Endothelial cell of umbilical vein (primary cell): Measurements from ENCODE around the gene RELL1. TPM values are rescaled to one million over a fixed set of nuclear protein-coding genes. Genes with fewer than 3 reads are reported as not detected.

ENCODE experiments used
- BruUV-seq: library from RNA; stranded (reverse); fragments of 400-500 nt; replicated peaks from 2 replicates; lab custom pipeline; 2021; lab: Mats Ljungman, UMichigan
- CTCF ChIA-PET: fragments of 300-600, 350-600 bp; sonication (Branson Sonifier 250); formaldehyde crosslinking; loops from one replicate; lab custom pipeline; 2021; ENCODE audit warnings: antibody characterized with exemption, inconsistent platforms; lab: Charles Lee
- POLR2A ChIA-PET: fragments of 300-600, 350-600 bp; sonication (Branson Sonifier 250); formaldehyde crosslinking; loops from one replicate; lab custom pipeline; 2021; ENCODE audit warnings: antibody characterized with exemption, inconsistent platforms; lab: Charles Lee
- DNase-seq: peaks from one replicate; pipeline ENCODE4 v3.0.0-alpha.2; 2011; ENCODE audit warnings: low read depth, low spot score
- FAIRE-seq: peaks from 2 replicates; lab custom pipeline; 2011; peaks lifted over from hg19 to GRCh38; lab: Jason Lieb, UNC
- H2AFZ ChIP-seq: 2 replicates; pipeline ENCODE4 v1.6.0; 2012; ENCODE audit warnings: low read depth, low read length, control low read depth, inconsistent platforms
- H3K27ac ChIP-seq: 2 replicates; pipeline ENCODE4 v1.5.1; 2011; ENCODE audit warnings: low read depth, mild to moderate bottlenecking, control low read depth, low read length, moderate library complexity; ENCODE audit not compliant: insufficient read depth
- H3K27me3 ChIP-seq, 2 experiments: 2 replicates each; pipeline versions ENCODE4 v1.6.0 to v1.6.1; 2011; ENCODE audit warnings: low read length in 2 of 2, mixed read lengths in 1 of 2; ENCODE audit not compliant: control insufficient read depth in 2 of 2, insufficient read depth in 2 of 2
- H3K36me3 ChIP-seq, 2 experiments: 2 replicates in 1 of 2; 3 replicates in 1 of 2; pipeline ENCODE4 v1.5.1; 2011; ENCODE audit warnings: low read length in 2 of 2, mild to moderate bottlenecking in 1 of 2, moderate library complexity in 1 of 2; ENCODE audit not compliant: control insufficient read depth in 2 of 2, insufficient read depth in 2 of 2; ENCODE audit errors: extremely low read depth in 1 of 2
- H3K4me1 ChIP-seq: 3 replicates; pipeline ENCODE4 v1.5.1; 2011; ENCODE audit warnings: mild to moderate bottlenecking, low read length; ENCODE audit not compliant: control insufficient read depth, insufficient read depth; ENCODE audit errors: extremely low read depth
- H3K4me2 ChIP-seq: 2 replicates; pipeline ENCODE4 v1.6.1; 2011; ENCODE audit warnings: low read length, control low read depth, mixed read lengths; ENCODE audit not compliant: insufficient read depth
- H3K4me3 ChIP-seq, 3 experiments: fragments of 200-600 bp in 1 of 3; sonication (generic), shearing (Covaris generic) in 1 of 3; replicated peaks in 1 of 3; 2 replicates each; pipeline ENCODE4 v1.5.1; 2011 to 2016; ENCODE audit warnings: control low read depth in 3 of 3, low read length in 3 of 3, mild to moderate bottlenecking in 2 of 3, inconsistent platforms in 1 of 3, low read depth in 1 of 3, moderate library complexity in 1 of 3; ENCODE audit not compliant: insufficient read depth in 1 of 3
- H3K79me2 ChIP-seq: 2 replicates; pipeline ENCODE4 v1.6.0; 2012; ENCODE audit warnings: low read length, inconsistent platforms; ENCODE audit not compliant: control insufficient read depth, insufficient read depth
- H3K9ac ChIP-seq: replicated peaks from 2 replicates; pipeline ENCODE3; 2011; ENCODE audit warnings: low read length, control low read depth; ENCODE audit not compliant: insufficient read depth; ENCODE audit errors: extremely low read depth
- H3K9me1 ChIP-seq: replicated peaks from 3 replicates; pipeline ENCODE4 v1.6.0; 2011; ENCODE audit warnings: mild to moderate bottlenecking, low read length; ENCODE audit not compliant: control insufficient read depth, insufficient read depth; ENCODE audit errors: extremely low read depth
- H3K9me3 ChIP-seq: replicated peaks from 2 replicates; pipeline ENCODE4 v1.5.1; 2012; ENCODE audit warnings: low read length, inconsistent platforms; ENCODE audit not compliant: control insufficient read depth, insufficient read depth
- H4K20me1 ChIP-seq: replicated peaks from 2 replicates; pipeline ENCODE3; 2011; ENCODE audit warnings: mild to moderate bottlenecking, low read length; ENCODE audit not compliant: control insufficient read depth, insufficient read depth; ENCODE audit errors: extremely low read depth
- EZH2 ChIP-seq: IDR thresholded peaks from 2 replicates; pipeline ENCODE4 v1.6.1; 2012; ENCODE audit warnings: borderline replicate concordance, low read depth, mild to moderate bottlenecking, moderate library complexity, low read length, inconsistent platforms; ENCODE audit not compliant: severe bottlenecking
- FOS ChIP-seq: IDR thresholded peaks from 2 replicates; pipeline ENCODE4 v1.6.1; 2011; ENCODE audit warnings: mild to moderate bottlenecking, low read length, moderate library complexity, borderline replicate concordance; ENCODE audit not compliant: insufficient read depth
- GATA2 ChIP-seq: IDR thresholded peaks from 2 replicates; pipeline ENCODE4 v1.7.0; 2011; ENCODE audit warnings: low read depth, mild to moderate bottlenecking, moderate library complexity, mixed read lengths, low read length; ENCODE audit not compliant: insufficient read length, insufficient read depth
- JUN ChIP-seq: IDR thresholded peaks from 2 replicates; pipeline ENCODE4 v1.6.1; 2011; ENCODE audit warnings: borderline replicate concordance, low read depth; ENCODE audit not compliant: insufficient read length, insufficient read depth
- MYC ChIP-seq: IDR thresholded peaks from one replicate; pipeline ENCODE4 v1.6.1; 2011; ENCODE audit warnings: mild to moderate bottlenecking, low read depth, low read length
- POLR2A ChIP-seq: IDR thresholded peaks from 2 replicates; pipeline ENCODE4 v1.6.1; 2012; ENCODE audit warnings: low read depth, mild to moderate bottlenecking, control low read depth, low read length
- POLR2AphosphoS5 ChIP-seq: IDR thresholded peaks from 2 replicates; pipeline ENCODE4 v1.6.1; 2012; ENCODE audit warnings: low read depth, mild to moderate bottlenecking, control low read depth, low read length, moderate library complexity; ENCODE audit not compliant: insufficient read depth
- dilution Hi-C: fragments of 300-500 bp; cut with MboI; formaldehyde crosslinking; loops from one replicate; pipeline ENCODE4 v1.15.0; 2019; ENCODE audit warnings: low sequenced_read_pairs; ENCODE audit not compliant: extremely low pct_ligation_motif_present
- intact Hi-C: fragments of 100-400 bp; cut with micrococcal nuclease; formaldehyde crosslinking; loops from one replicate; pipeline ENCODE4 v1.10.0; 2022
- polyA plus RNA-seq, 4 experiments: library from polyadenylated mRNA; depleted of rRNA in 3 of 4; stranded (reverse) in 3 of 4; unstranded in 1 of 4; fragments of >200 nt; gene quantifications; 2 replicates each; pipeline versions ENCODE4 v1.2.1 to v1.2.3, GENCODE V29; 2011 to 2012; ENCODE audit warnings: missing spikeins in 1 of 4
- total RNA-seq: library from RNA; stranded (reverse); gene quantifications from 2 replicates; pipeline ENCODE4 v1.2.3, GENCODE V29; 2021
- TF ChIP-seq, protein P1 (sequence below): IDR thresholded peaks from 2 replicates; pipeline ENCODE4 v1.6.1; 2011; ENCODE audit not compliant: insufficient read depth, insufficient read length
- TF ChIP-seq, protein P2 (sequence below), 2 donors: IDR thresholded peaks; 1 replicate in 1 of 2; 2 replicates in 1 of 2; pipeline ENCODE4 v1.5.1; 2011; ENCODE audit warnings: low read length in 2 of 2, mild to moderate bottlenecking in 2 of 2, moderate library complexity in 2 of 2, control low read depth in 1 of 2, inconsistent platforms in 1 of 2, low read depth in 1 of 2; ENCODE audit not compliant: insufficient read depth in 1 of 2; ENCODE audit errors: extremely low read depth in 1 of 2

RELL1 gene
- total and polyA plus RNA-seq, 2 donors (not counting 3 experiments of a cell fraction or from before 2014, with no cell fraction given), result 20.8 to 91.7 TPM

DNA sequence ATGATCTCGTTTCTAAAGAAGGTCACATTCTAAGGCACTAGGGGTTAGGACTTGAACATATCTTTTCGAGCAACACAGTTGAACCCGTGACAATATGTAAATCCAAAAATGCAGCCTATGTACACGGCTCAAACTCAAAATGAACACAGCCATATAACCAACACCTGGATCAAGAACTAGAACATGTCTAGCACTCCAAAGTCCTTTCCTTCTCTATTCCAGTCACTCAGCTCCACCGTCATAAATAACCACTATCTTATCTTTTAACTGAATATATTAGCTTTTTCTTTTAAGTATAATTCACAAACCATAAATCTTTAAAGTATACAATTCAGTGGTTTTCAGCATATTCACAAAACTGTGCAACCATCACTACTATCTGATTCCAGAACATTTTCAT, 19.4 kb upstream of the RELL1 start:
- H2AFZ ChIP-seq, result no peak overlapping the region
- H3K27ac ChIP-seq, result no peak overlapping the region
- intact Hi-C loops, result no loop called here
- no peak for FAIRE-seq
- no peak overlapping the region for H3K9ac ChIP-seq
- H3K36me3 ChIP-seq, result no peaks in the 10 kb centered on the region
- ChIA-PET POLR2A (no interaction called here), CTCF (interaction anchor here (0.6 to 1.4 kb wide), 2 partner anchors 10 to 103 kb away, joined by 4 read pairs; no protein-coding TSS in a partner anchor)
- no peaks in the 10 kb centered on the region for H3K9me1 ChIP-seq
- no TSS peak for BruUV-seq
- no peaks in the 10 kb centered on the region for H3K4me1 ChIP-seq
- no peaks in the 10 kb centered on the region for H4K20me1 ChIP-seq
- H3K4me2 ChIP-seq, result no peak overlapping the region
- dilution Hi-C loops, result no loop called here
- H3K4me3 ChIP-seq, result no peak overlapping the region
- H3K27me3 ChIP-seq, result peaks cover 6% of the 10 kb centered on the region in 2 experiments
- TF ChIP-seq JUN, result no peak
- TF ChIP-seq POLR2A, result no peak
- no peak for TF ChIP-seq MYC
- TF ChIP-seq, protein P1, sequence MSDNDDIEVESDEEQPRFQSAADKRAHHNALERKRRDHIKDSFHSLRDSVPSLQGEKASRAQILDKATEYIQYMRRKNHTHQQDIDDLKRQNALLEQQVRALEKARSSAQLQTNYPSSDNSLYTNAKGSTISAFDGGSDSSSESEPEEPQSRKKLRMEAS, result no peak
- TF ChIP-seq POLR2AphosphoS5, result no peak
- TF ChIP-seq EZH2, result no peak
- TF ChIP-seq GATA2, result no peak
- TF ChIP-seq FOS, result no peak
- TF ChIP-seq, protein P2, sequence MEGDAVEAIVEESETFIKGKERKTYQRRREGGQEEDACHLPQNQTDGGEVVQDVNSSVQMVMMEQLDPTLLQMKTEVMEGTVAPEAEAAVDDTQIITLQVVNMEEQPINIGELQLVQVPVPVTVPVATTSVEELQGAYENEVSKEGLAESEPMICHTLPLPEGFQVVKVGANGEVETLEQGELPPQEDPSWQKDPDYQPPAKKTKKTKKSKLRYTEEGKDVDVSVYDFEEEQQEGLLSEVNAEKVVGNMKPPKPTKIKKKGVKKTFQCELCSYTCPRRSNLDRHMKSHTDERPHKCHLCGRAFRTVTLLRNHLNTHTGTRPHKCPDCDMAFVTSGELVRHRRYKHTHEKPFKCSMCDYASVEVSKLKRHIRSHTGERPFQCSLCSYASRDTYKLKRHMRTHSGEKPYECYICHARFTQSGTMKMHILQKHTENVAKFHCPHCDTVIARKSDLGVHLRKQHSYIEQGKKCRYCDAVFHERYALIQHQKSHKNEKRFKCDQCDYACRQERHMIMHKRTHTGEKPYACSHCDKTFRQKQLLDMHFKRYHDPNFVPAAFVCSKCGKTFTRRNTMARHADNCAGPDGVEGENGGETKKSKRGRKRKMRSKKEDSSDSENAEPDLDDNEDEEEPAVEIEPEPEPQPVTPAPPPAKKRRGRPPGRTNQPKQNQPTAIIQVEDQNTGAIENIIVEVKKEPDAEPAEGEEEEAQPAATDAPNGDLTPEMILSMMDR (IDR thresholded peaks at IDR 0.05; ENCODE audit: extremely low read depth in 1 of 2, insufficient read depth in 1 of 2, low read depth in 1 of 2, low read length in 2 of 2), result no peak
- H3K9me3 ChIP-seq, result no peaks in the 10 kb centered on the region
- DNase-seq, result no peak
- H3K79me2 ChIP-seq, result no peaks in the 10 kb centered on the region
